Esophagus (tissue), 2 donors: ENCODE data around the gene TXNRD2. TPM values are rescaled to one million over a fixed set of nuclear protein-coding genes. Genes with fewer than 3 reads are reported as not detected.

Experiments
- H3K27ac ChIP-seq, 2 donors: one replicate each; pipeline ENCODE4 v1.5.1; 2013; ENCODE audit warnings: low read depth in 2 of 2, mild to moderate bottlenecking in 2 of 2, inconsistent platforms in 1 of 2, low read length in 1 of 2, moderate library complexity in 1 of 2
- H3K27me3 ChIP-seq, 2 donors: one replicate each; pipeline ENCODE4 v1.6.1; 2013; ENCODE audit warnings: low read length in 2 of 2, control low read depth in 1 of 2, mild to moderate bottlenecking in 1 of 2; ENCODE audit not compliant: insufficient read depth in 2 of 2, control insufficient read depth in 1 of 2
- H3K36me3 ChIP-seq, 2 donors: one replicate each; pipeline ENCODE4 v1.6.1; 2013; ENCODE audit warnings: low read length in 1 of 2; ENCODE audit not compliant: control insufficient read depth in 2 of 2, insufficient read depth in 2 of 2
- H3K4me1 ChIP-seq, 2 donors: one replicate each; pipeline ENCODE4 v1.6.1; 2013; ENCODE audit warnings: low read length in 1 of 2; ENCODE audit not compliant: control insufficient read depth in 2 of 2, insufficient read depth in 2 of 2
- H3K4me3 ChIP-seq, 2 donors: one replicate each; pipeline ENCODE4 v1.5.1; 2013; ENCODE audit warnings: low read length in 2 of 2, mild to moderate bottlenecking in 2 of 2, low read depth in 1 of 2, moderate library complexity in 1 of 2
- H3K9me3 ChIP-seq, 2 donors: one replicate each; pipeline ENCODE4 v1.6.1; 2013; ENCODE audit warnings: mild to moderate bottlenecking in 2 of 2, low read depth in 1 of 2, low read length in 1 of 2, moderate library complexity in 1 of 2; ENCODE audit not compliant: control insufficient read depth in 2 of 2, insufficient read depth in 1 of 2
- WGBS, 2 donors: extraction: QIAGEN DNeasy Blood & Tissue Kit; methylation state at CpG; one replicate each; pipeline ENCODE4 v1.1.7; 2013; 5-methylcytosine and 5-hydroxymethylcytosine counted together
- polyA plus RNA-seq, 2 donors: library from polyadenylated mRNA; stranded (reverse); fragments of 200-250 nt; gene quantifications; one replicate each; pipeline ENCODE4 v1.2.3, GENCODE V29; 2013
- donor health status: healthy with polysubstance abuse.
- donor health status: Bipolar disorder and iron deficiency.

TXNRD2 gene
- polyA plus RNA-seq, 2 donors, result 9.6 to 20.6 TPM

DNA sequence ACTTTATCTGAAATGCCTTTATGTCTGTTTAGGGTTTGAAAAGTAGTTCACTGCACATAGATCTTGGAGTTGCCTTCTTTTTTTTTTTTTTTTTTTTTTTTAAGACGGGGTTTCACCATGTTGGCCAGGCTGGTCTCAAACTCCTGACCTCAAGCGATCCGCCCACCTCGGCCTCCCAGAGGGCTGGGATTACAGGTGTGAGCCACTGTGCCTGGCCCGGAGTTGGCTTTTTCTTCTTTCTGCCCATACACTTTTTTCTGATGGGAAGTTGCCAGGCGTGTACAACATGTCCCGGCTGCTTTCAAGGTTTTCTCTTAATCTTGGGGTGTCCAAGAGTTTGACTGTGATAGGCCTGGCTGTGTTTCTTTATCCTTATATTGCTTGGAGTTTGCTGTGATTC is 74.0 kb downstream of the TXNRD2 start:
- Histone ChIP-seq H3K36me3 (no peaks in the 10 kb centered on the region), H3K4me3 (no peak overlapping the region), H3K4me1 (peaks cover 8 to 9% of the 10 kb centered on the region in 2 donors), H3K27ac (no peak overlapping the region), H3K27me3 (no peaks in the 10 kb centered on the region), H3K9me3 (no peaks in the 10 kb centered on the region)
- 76 to 81% methylated on average over 7 of the region's 7 CpGs for WGBS, 2 donors

DNA sequence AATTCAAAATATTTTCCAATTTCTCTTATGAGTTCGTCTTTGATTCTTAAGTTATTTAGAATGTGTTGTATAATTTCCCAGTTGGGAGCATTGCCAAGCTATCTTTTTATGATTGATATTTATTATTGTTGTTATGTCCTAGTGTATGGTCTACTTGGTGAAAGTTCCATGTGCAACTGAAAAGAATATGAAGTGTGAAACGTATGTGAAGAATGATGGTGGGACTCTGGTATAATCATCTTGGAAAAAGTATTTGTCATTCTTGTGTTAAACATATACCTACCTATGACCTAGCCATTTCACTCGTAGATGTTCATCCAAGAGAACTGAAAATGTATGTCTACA is 75.0 kb downstream of the TXNRD2 start:
- 90 to 93% methylated on average over 3 of the region's 3 CpGs for WGBS, 2 donors

DNA sequence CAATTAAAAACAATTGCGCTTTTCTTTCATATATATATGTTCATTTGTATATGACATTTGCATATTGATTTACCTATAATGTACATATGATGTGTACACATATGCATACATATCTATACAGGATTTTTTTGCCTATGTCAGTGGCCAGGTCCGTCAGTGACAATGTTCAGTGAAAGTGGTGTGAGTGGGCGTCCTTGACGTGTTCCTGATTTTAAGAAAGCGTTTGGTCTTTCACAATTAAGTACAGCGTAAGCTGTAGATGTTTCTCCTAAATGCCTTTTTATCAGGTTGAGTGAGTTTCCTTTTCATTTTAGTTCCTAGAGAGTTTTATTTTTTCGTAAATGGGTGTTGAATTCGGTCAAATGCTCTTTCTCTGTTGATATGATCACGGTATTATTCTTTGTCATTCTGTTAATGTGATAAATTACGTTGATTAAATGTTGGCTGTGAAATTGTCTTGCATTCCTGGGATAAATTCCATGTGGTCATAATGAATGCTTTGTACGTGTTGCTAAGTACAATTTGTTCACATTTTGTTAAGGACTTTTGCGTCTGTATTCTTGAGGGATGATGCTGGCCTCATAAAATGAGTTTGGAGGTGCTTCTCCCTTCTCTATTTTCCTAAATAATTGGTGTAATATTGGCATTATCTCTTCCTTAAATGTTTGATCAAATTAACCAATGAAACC is 76.3 kb downstream of the TXNRD2 start:
- H3K36me3 ChIP-seq, result no peaks in the 10 kb centered on the region
- H3K4me3 ChIP-seq, result no peak overlapping the region
- no peaks in the 10 kb centered on the region for H3K27me3 ChIP-seq
- peaks cover 8 to 9% of the 10 kb centered on the region in 2 donors for H3K4me1 ChIP-seq
- H3K9me3 ChIP-seq, result no peaks in the 10 kb centered on the region
- WGBS, 2 donors, result 82 to 84% methylated on average over 12 of the region's 12 CpGs
- no peak overlapping the region for H3K27ac ChIP-seq

More for the DNA sequence above, 75.0 kb downstream of the TXNRD2 start:
- H3K4me3 ChIP-seq, result no peak overlapping the region
- no peak overlapping the region for H3K27ac ChIP-seq
- H3K36me3 ChIP-seq, result no peaks in the 10 kb centered on the region
- H3K27me3 ChIP-seq, result no peaks in the 10 kb centered on the region
- H3K9me3 ChIP-seq, result no peaks in the 10 kb centered on the region
- peaks cover 8 to 9% of the 10 kb centered on the region in 2 donors for H3K4me1 ChIP-seq

DNA sequence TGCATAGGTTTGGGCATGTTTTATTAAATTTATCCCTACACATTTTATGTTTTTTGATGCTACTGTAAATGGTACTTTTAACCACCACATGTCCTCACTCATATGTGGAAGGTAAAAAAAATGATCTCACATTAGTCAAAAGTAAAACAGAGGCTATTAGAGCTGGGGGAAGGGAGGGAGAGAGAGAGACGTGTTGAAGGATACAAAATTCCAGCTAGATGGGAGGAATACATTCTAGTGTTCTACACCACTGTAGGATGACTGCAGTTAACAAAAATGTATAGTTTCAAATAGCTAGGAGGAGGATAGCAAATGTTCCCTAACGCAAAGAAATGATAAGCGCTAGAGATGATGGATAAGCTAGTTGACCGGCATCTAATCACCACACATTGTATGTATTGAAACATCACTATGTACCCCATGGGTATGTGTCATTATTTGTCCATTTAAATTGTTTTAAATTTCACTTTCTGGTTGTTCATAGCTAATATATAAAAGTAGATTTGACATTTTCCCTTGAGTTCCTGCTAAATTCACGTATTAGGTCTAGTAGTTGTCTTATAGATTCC is 77.0 kb downstream of the TXNRD2 start:
- Histone ChIP-seq H3K9me3 (no peaks in the 10 kb centered on the region), H3K27me3 (no peaks in the 10 kb centered on the region), H3K4me1 (peaks cover 8 to 9% of the 10 kb centered on the region in 2 donors), H3K27ac (no peak overlapping the region), H3K36me3 (no peaks in the 10 kb centered on the region), H3K4me3 (no peak overlapping the region)
- 93 to 94% methylated on average over 5 of the region's 5 CpGs for WGBS, 2 donors

DNA sequence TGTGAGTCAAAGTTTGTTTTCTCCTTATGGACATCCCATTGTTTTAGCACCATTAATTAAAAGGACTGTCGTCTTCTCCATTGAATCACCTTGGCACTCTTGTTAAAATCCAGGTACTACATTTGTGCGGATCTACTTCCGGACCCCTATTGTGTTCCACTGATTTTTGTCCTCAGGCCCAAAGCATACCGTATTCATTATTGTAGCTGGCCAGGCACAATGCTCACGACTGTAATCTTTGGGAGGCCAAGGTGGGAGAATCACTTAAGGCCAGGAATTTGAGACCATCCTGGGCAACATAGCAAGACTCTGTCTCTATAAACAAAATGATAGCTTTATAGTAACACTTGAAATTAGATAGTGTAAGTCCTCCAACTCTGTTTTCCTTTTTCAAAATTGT is 78.0 kb downstream of the TXNRD2 start:
- Histone ChIP-seq H3K27me3 (no peaks in the 10 kb centered on the region), H3K9me3 (no peaks in the 10 kb centered on the region), H3K4me3 (no peak overlapping the region), H3K36me3 (no peaks in the 10 kb centered on the region), H3K27ac (no peak overlapping the region), H3K4me1 (peaks cover 0 to under 1% of the 10 kb centered on the region in 2 donors)
- WGBS, 2 donors, result 94% methylated on average over 5 of the region's 5 CpGs

DNA sequence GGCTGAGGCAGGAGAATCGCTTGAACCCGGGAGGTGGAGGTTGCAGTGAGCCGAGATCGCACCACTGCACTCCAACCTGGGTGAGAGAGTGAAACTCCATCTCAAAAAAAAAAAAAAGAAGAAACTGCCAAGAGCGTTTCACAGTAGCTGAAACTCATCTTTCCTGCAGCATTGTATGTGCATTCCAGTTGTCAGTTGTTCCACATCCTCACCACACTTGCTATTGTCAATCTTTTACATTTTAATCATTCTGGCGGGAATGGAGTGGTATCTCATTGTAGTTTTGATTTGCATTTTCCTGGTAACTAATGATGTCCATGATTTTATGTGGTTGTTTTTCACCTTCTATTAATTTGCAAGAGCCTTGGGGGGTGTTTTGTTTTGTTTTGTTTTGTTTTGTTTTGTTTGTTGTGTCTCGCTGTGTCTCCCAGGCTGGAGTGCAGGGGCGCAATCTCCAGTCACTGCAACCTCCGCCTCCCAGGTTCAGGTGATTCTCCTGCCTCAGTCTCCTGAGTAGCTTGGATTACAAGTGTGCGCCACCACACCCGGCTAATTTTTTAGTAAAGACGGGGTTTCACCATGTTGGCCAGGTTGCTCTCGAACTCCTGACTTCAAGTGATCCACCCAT is 78.9 kb downstream of the TXNRD2 start:
- 95% methylated on average over 13 of the region's 13 CpGs for WGBS, 2 donors
- H3K4me3 ChIP-seq, result no peak overlapping the region
- H3K36me3 ChIP-seq, result no peaks in the 10 kb centered on the region
- no peaks in the 10 kb centered on the region for H3K9me3 ChIP-seq
- H3K4me1 ChIP-seq, result no peaks in the 10 kb centered on the region
- no peak overlapping the region for H3K27ac ChIP-seq
- no peaks in the 10 kb centered on the region for H3K27me3 ChIP-seq

DNA sequence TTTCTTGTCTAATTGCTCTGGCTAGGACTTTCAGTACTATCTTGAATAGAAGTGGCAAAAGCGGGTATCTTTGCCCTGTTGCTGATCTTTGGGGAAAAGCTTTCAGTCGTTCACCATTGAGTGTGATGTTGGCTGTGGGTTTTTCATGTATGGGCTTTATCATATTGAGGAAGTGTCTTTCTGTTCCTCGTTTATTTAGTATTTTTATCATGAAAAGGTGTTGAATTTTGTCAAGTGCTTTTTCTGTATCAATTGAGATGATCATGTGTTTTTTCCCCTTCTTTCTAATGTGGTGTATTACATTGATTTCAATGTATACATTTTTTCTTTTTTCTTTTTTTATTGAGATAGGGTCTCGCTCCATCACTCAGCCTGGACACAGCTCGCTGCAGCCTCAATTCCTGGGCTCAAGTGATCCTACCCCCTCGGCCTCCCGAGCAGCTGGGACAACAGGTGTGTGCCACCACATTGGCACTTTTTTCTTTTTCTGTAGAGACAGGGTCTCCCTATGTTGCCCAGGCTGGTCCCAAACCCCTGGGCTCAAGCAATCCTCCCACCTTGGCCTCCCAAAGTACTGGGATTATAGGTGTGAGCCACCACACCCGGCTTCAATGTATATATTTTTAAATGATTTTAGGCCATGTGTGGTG is 81.6 kb downstream of the TXNRD2 start:
- no peak overlapping the region for H3K4me3 ChIP-seq
- 95% methylated on average over 8 of the region's 8 CpGs for WGBS, 2 donors
- H3K27ac ChIP-seq, result no peak overlapping the region
- peaks cover 0 to 8% of the 10 kb centered on the region in 2 donors for H3K4me1 ChIP-seq
- H3K36me3 ChIP-seq, result no peaks in the 10 kb centered on the region
- no peaks in the 10 kb centered on the region for H3K9me3 ChIP-seq
- H3K27me3 ChIP-seq, result no peaks in the 10 kb centered on the region

DNA sequence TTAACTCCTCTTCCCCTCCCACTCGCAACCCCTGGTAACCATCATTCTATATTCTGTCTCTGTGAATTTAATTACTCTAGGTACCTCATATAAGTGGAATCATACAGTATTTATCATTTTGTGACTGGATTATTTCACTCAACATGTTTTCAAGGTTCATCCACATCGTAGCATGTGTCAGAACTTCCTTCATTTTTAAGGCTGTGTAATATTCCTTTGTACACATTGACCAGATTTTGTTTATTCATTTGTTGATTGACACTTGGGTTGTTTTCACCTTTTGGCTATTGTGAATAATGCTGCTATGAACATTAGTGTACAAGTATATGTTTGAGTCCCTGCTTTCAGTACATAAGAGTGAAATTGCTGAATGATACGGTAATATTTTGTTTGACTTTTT is 84.2 kb downstream of the TXNRD2 start:
- Histone ChIP-seq H3K4me1 (peaks cover 6 to 23% of the 10 kb centered on the region in 2 donors), H3K27me3 (no peaks in the 10 kb centered on the region), H3K27ac (no peak overlapping the region), H3K9me3 (no peaks in the 10 kb centered on the region), H3K36me3 (peaks cover 0 to 3% of the 10 kb centered on the region in 2 donors), H3K4me3 (no peak overlapping the region)
- WGBS, 2 donors, result 98 to 99% methylated on average over 3 of the region's 3 CpGs

DNA sequence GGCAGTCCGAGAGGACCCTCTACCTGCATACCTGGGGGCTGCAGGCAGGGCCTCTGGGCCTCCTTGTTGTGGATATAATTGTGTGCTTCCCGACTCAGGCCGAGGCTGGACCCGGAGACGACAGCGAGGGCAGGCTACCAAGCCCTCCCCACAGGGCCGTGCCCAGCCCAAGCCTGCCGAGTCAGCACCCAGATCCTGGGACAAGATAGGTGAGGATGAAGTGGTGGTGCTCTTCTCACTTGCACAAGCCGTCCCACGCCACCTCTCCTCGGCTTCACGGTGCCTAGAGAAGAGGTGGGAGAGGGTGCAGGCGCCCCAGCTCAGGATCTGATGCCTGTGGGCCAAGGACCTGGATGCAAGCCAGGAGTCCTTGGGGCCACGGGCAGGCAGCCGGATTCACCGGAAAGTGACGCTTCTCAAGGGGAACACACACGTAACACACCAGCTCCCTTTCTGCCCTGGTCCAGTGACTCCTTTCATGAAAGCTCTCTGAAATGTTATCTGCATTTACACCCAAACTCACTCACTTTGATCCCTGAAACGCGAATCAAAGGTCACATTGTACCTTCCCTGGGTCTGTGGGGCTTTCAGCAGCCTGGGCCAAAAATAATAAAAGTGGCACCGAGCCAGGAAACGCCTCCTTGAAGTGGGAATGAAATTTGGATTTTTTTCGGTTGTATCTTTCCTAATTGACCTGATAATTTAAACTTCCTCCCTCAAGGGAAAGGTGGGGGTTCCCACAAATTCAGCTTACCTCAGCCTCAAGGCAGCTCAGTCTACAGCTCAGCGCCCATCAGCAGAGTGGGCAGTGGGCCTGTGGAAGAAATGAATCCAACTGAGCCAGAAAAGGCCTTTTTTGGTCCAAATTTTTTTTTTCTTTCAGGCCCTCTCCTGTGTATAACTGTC is 85.9 kb downstream of the TXNRD2 start:
- 5 to 7% methylated on average over 24 of the region's 24 CpGs for WGBS, 2 donors
- no peaks in the 10 kb centered on the region for H3K27me3 ChIP-seq
- H3K36me3 ChIP-seq, result peaks cover 6 to 18% of the 10 kb centered on the region in 2 donors
- H3K27ac ChIP-seq, result peak overlapping the region; percentile 84 to 97
- H3K4me1 ChIP-seq, result peaks cover 11 to 32% of the 10 kb centered on the region in 2 donors
- peak overlapping the region; percentile 83 to 90 for H3K4me3 ChIP-seq
- no peaks in the 10 kb centered on the region for H3K9me3 ChIP-seq
